ENCODE measurements around the gene FEV.
A peak's percentile ranks its signal among the peaks of the same experiment; 100 is the strongest.

The FEV gene

DNA sequence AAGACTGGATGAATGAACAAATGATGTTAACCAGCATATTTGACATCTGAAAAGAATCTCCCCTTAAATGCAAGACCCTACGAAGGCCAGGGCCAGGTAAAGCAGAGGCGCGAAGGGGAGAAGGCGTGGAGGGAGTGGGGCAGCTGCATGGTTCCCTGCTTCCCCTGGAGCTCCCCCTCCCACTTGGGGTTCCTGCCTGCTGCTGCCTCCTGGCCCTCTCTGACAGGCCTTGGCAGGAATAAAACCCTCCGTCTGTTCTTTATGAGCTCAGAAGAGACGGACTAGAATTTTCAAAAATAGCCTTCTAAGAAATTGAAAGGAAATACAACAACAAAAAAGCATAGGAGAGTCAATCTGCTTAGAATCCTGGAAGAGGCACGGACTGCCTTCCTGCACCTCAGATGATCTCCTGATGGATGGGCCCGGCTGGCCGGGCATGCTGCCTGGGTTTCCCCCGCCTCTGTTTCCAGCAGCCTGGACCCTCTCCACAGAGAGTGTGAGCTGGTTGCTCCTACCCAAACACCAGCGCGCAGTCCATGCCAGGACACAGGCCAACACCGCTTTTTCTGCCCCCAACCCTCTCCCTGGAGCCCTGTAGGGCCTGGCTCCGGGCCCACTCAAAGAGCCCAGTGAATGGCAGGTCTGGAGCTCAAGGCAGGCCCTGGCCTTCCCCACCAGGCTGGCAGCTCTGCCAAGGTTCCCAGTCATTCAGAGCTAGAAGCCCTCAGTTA is 32.4 kb upstream of the FEV start:
- H3K4me3 ChIP-seq (replicated peaks; ENCODE audit: low read depth, low read length) = no peak overlapping the region
- no peak for DNase-seq (ENCODE audit: extremely low read depth, low read depth)
- TF ChIP-seq, protein P1, sequence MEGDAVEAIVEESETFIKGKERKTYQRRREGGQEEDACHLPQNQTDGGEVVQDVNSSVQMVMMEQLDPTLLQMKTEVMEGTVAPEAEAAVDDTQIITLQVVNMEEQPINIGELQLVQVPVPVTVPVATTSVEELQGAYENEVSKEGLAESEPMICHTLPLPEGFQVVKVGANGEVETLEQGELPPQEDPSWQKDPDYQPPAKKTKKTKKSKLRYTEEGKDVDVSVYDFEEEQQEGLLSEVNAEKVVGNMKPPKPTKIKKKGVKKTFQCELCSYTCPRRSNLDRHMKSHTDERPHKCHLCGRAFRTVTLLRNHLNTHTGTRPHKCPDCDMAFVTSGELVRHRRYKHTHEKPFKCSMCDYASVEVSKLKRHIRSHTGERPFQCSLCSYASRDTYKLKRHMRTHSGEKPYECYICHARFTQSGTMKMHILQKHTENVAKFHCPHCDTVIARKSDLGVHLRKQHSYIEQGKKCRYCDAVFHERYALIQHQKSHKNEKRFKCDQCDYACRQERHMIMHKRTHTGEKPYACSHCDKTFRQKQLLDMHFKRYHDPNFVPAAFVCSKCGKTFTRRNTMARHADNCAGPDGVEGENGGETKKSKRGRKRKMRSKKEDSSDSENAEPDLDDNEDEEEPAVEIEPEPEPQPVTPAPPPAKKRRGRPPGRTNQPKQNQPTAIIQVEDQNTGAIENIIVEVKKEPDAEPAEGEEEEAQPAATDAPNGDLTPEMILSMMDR (IDR thresholded peaks at IDR 0.05; ENCODE audit: low read depth, low read length, missing control alignments) = no peak

DNA sequence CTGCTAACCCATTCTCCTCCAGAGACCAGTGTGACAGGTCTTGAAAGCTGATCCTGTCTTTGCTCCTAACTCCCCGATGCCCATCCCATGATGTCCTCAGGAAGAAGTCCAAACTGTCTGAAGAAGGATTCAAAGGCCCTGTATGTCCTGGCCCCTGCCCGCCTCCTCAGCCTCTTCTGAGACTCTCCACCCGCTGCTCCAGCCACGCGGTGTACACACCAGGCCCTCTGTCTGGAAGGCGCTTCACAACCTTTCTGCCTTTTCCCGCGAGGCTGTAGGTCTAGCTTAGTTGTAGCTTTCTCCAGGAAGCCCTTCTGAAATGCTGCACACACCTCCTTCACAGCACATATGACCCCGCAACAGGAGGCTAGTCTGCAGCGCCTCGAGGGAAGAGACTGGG is 31.7 kb upstream of the FEV start:
- TF ChIP-seq, protein P1 (IDR thresholded peaks at IDR 0.05; ENCODE audit: low read depth, low read length, missing control alignments) = no peak
- DNase-seq (ENCODE audit: extremely low read depth, low read depth) = no peak
- H3K4me3 ChIP-seq (replicated peaks; ENCODE audit: low read depth, low read length) = no peak overlapping the region

DNA sequence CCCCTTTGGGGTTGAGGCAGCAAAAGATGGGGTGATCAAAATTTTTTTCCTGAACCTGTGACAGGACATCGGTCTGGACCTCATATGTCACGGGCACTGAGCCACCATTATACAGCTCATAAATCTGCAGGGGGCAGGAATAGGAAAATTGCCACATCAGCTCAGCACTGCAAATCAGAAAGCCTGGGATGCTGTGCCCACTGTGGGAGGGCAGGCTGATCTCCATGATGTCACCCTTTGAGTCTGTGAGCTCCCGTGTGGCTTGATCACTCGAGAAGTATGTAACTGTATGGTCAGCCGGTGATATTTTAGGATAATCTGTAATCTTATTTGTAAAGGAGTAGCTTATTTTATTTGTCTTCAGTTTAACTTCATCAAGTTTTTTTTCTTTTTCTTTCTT is 25.9 kb upstream of the FEV start:
- TF ChIP-seq, protein P1 (IDR thresholded peaks at IDR 0.05; ENCODE audit: low read depth, low read length, missing control alignments) = no peak
- no peak for DNase-seq (ENCODE audit: extremely low read depth, low read depth)
- H3K4me3 ChIP-seq (replicated peaks; ENCODE audit: low read depth, low read length) = no peak overlapping the region

DNA sequence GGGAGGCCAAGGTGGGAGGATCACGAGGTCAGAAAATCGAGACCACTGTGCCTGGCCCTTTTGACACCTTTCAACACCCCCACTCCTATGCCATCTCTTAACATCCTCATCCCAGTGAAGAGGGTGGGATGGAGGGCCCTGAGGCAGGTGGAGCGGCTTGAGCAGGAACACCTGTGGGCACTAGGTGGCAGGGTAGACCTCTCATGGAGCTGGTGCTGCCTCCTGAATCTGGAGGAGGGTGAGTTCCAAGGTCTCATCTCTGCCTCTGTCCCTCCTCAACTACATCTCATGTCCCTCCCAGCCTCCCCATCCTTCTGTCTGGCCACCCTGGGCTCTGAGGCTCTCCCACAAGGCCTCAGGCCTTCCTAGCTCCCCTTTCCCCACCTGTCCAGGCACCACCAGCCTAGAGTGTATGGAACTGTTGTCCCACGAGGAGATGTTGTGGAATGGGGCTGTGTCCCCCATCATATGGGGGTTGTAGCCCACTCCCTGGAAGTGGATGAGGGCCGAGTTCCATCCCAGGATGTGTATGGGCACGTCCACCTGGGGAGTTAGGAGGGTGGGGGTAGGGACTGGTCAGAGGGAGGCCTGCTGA is 25.3 kb upstream of the FEV start:
- TF ChIP-seq, protein P1 (IDR thresholded peaks at IDR 0.05; ENCODE audit: low read depth, low read length, missing control alignments) = peak; percentile 24
- H3K4me3 ChIP-seq (replicated peaks; ENCODE audit: low read depth, low read length) = no peak overlapping the region
- DNase-seq (ENCODE audit: extremely low read depth, low read depth) = no peak

DNA sequence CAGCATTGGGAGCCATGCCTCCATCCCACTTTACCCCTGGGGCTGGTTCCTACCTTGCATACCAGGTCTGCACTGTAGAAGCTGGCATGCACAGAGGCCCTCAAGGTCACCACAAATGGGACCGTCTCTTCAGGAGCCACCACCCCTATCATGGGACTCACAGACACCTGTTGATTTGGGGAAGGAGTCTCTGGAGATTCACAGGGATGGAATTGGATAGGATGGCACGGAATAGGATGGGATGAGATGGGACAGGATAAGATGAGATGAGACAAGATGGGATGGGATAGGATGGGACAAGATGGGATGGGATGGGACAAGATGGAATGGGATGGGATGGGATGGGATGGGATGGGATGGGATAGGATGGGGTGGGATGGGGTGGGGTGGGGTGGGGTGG is 24.3 kb upstream of the FEV start:
- no peak overlapping the region for H3K4me3 ChIP-seq (replicated peaks; ENCODE audit: low read depth, low read length)
- TF ChIP-seq, protein P1 (IDR thresholded peaks at IDR 0.05; ENCODE audit: low read depth, low read length, missing control alignments) = no peak
- no peak for DNase-seq (ENCODE audit: extremely low read depth, low read depth)

DNA sequence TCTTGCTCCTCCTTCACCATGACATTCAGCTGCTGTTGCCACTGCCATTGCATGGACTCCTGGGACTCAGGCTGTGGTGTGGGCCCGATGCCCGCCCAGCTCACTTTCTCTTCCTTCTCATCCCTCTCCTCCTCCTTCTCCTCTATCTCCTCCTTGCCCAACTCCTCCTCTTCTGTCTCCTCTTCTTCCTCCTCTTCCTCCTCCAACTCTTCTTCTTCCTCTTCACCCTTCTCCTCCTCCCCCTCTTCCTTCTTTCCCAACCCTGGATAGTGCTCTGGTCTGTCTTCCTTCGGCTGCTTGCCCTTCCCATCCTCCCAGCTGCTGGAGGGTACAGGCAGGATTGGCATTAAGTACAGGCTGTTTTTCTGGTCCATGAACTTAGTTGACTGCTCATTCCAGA is 19.0 kb upstream of the FEV start:
- TF ChIP-seq, protein P1 (IDR thresholded peaks at IDR 0.05; ENCODE audit: low read depth, low read length, missing control alignments) = no peak
- no peak overlapping the region for H3K4me3 ChIP-seq (replicated peaks; ENCODE audit: low read depth, low read length)
- no peak for DNase-seq (ENCODE audit: extremely low read depth, low read depth)

All from HFF-Myc (cell line).